ENCODE measurements around the gene PFKFB4. TPM values are rescaled to one million over a fixed set of nuclear protein-coding genes. Genes with fewer than 3 reads are reported as not detected.

The PFKFB4 gene
- total and polyA plus RNA-seq, 2 donors (not counting 1 experiment from before 2014, with no cell fraction given) = 1.3 to 3.3 TPM

GRCh38 chr3:48600711-48601621 is 44.4 kb upstream of the PFKFB4 start:
- ATAC-seq (ENCODE audit: low read depth) = no peak
- Mint-ChIP-seq H3K27me3 (peaks cover 2% of the 10 kb centered on the region), H3K4me3 (no peak overlapping the region), H3K4me1 (peaks cover 2% of the 10 kb centered on the region), H3K9me3 (ENCODE audit: insufficient read depth) (no peaks in the 10 kb centered on the region), H3K27ac (no peak overlapping the region)
- ChIA-PET POLR2A (no interaction called here), CTCF (no interaction called here)
- no peaks in the 10 kb centered on the region for H4K20me1 ChIP-seq (ENCODE audit: control insufficient read depth, insufficient read depth, low read length, poor library complexity, severe bottlenecking)
- no peak overlapping the region for H3K27ac ChIP-seq (ENCODE audit: low read length in 2 of 2)
- no peak for DNase-seq
- no peaks in the 10 kb centered on the region for H3K27me3 ChIP-seq (replicated peaks in 1 of 4; ENCODE audit: control extremely low read depth in 1 of 4, control insufficient read depth in 3 of 4, insufficient read depth in 4 of 4, low read length in 3 of 4)
- no peak overlapping the region for H3K4me2 ChIP-seq (replicated peaks; ENCODE audit: low read depth, low read length, poor library complexity, severe bottlenecking)
- H3K4me1 ChIP-seq (ENCODE audit: control insufficient read depth in 2 of 2, insufficient read depth in 2 of 2, low read length in 2 of 2) = no peaks in the 10 kb centered on the region
- 96% methylated on average over 17 of the region's 19 CpGs for WGBS (ENCODE audit: insufficient coverage)
- no peaks in the 10 kb centered on the region for H3K9me3 ChIP-seq (ENCODE audit: control extremely low read depth in 1 of 3, control insufficient read depth in 2 of 3, insufficient read depth in 1 of 3, low read length in 2 of 3)
- H2AFZ ChIP-seq (ENCODE audit: insufficient read depth, low read depth, low read length, poor library complexity, severe bottlenecking) = no peak overlapping the region
- no peak overlapping the region for H3K9ac ChIP-seq (ENCODE audit: low read length)
- no peaks in the 10 kb centered on the region for H3K79me2 ChIP-seq (ENCODE audit: control insufficient read depth, insufficient read depth, low read length)
- intact Hi-C loops (cut with micrococcal nuclease) = no loop called here
- peaks cover 0 to 79% of the 10 kb centered on the region in 2 experiments for H3K36me3 ChIP-seq (replicated peaks in 1 of 2; ENCODE audit: control extremely low read depth in 1 of 2, control insufficient read depth in 1 of 2, extremely low read depth in 1 of 2, insufficient read depth in 2 of 2, low read length in 1 of 2)
- no peak overlapping the region for H3K4me3 ChIP-seq (ENCODE audit: control extremely low read depth in 1 of 5, extremely low read depth in 1 of 5, insufficient read depth in 1 of 5, low read depth in 2 of 5, low read length in 4 of 5)
- TF ChIP-seq CTCF (IDR thresholded peaks at IDR 0.05) = no peak
- TF ChIP-seq EZH2 (IDR thresholded peaks at IDR 0.05; ENCODE audit: borderline replicate concordance, insufficient read depth, low read depth, low read length, poor library complexity, severe bottlenecking) = no peak

All from B cell (primary cell).